Natural killer cell (primary cell): ENCODE results near the gene RABGAP1L. TPM values are rescaled to one million over a fixed set of nuclear protein-coding genes. Genes with fewer than 3 reads are reported as not detected.
A peak's percentile ranks its signal among the peaks of the same experiment; 100 is the strongest.

Source experiments
- ATAC-seq, 3 donors: fragments of 150-1000 bp in 2 of 3; fragments of 200-7000 bp in 1 of 3; cut with Tn5 transposase; 1 replicate in 1 of 3; 2 replicates in 2 of 3; pipeline ENCODE4 v1.10.0; 2021; ENCODE audit warnings: mild to moderate bottlenecking in 2 of 3, moderate library complexity in 2 of 3
- DNase-seq, 2 donors: peaks; one replicate each; pipeline versions ENCODE4 v3.0.0 to v3.0.0-alpha.2; 2013 to 2021; ENCODE audit warnings: mixed read lengths in 1 of 2
- H3K27ac ChIP-seq: one replicate; pipeline ENCODE4 v1.5.1; 2013; ENCODE audit warnings: mild to moderate bottlenecking, low read length
- H3K27me3 ChIP-seq: one replicate; pipeline ENCODE4 v1.6.1; 2013; ENCODE audit warnings: low read length; ENCODE audit not compliant: control insufficient read depth, insufficient read depth
- H3K36me3 ChIP-seq: one replicate; pipeline ENCODE4 v1.6.1; 2013; ENCODE audit warnings: low read length; ENCODE audit not compliant: control insufficient read depth, insufficient read depth
- H3K4me1 ChIP-seq: one replicate; pipeline ENCODE4 v1.6.1; 2013; ENCODE audit warnings: low read length; ENCODE audit not compliant: control insufficient read depth, insufficient read depth
- H3K4me3 ChIP-seq: one replicate; pipeline ENCODE4 v1.5.1; 2013; ENCODE audit warnings: low read length
- H3K9me3 ChIP-seq: one replicate; pipeline ENCODE4 v1.6.1; 2013; ENCODE audit warnings: low read length; ENCODE audit not compliant: control insufficient read depth, insufficient read depth
- H3K27ac Mint-ChIP-seq, 2 donors: one replicate each; pipeline ENCODE4 v1.8.0; 2022; ENCODE audit warnings: mild to moderate bottlenecking in 2 of 2, mixed read lengths in 2 of 2, moderate library complexity in 1 of 2
- H3K27me3 Mint-ChIP-seq, 2 donors: one replicate each; pipeline ENCODE4 v1.8.0; 2022; ENCODE audit warnings: low read depth in 2 of 2, mixed read lengths in 2 of 2
- H3K36me3 Mint-ChIP-seq: one replicate; pipeline ENCODE4 v1.8.0; 2022; ENCODE audit warnings: mixed read lengths
- H3K4me1 Mint-ChIP-seq, 2 donors: one replicate each; pipeline ENCODE4 v1.8.0; 2022; ENCODE audit warnings: mixed read lengths in 2 of 2
- H3K4me3 Mint-ChIP-seq: one replicate; pipeline ENCODE4 v1.8.0; 2022; ENCODE audit warnings: mild to moderate bottlenecking, moderate library complexity, mixed read lengths
- H3K9me3 Mint-ChIP-seq, 2 donors: one replicate each; pipeline ENCODE4 v1.8.0; 2022; ENCODE audit warnings: mixed read lengths in 2 of 2
- CTCF ChIP-seq: fragments of 200-600 bp; IDR thresholded peaks from one replicate; pipeline ENCODE4 v1.8.0; 2022; ENCODE audit warnings: antibody characterized with exemption
- WGBS: methylation state at CpG from one replicate; pipeline ENCODE4 v1.1.7; 2013; ENCODE audit warnings: missing lambda C conversion rate; ENCODE audit not compliant: insufficient coverage; 5-methylcytosine and 5-hydroxymethylcytosine counted together
- intact Hi-C: fragments of 100-400 bp; cut with micrococcal nuclease; formaldehyde crosslinking; loops from one replicate; pipeline ENCODE4 v1.14.2; 2022
- total RNA-seq, 4 donors: library from RNA; stranded (reverse); fragments of 120-200 nt in 1 of 4; gene quantifications; one replicate each; pipeline versions ENCODE4 v1.2.3 to v1.2.4, GENCODE V29; 2013 to 2022

Gene RABGAP1L
- total RNA-seq, 3 donors from 2014 or later (not counting 1 experiment from before 2014, with no cell fraction given) = 145 to 168 (median 153) TPM

GRCh38 chr1:174352117-174352516, 192.8 kb downstream of the RABGAP1L start:
- Mint-ChIP-seq H3K4me3 (no peak overlapping the region), H3K36me3 (no peaks in the 10 kb centered on the region), H3K27me3 (no peaks in the 10 kb centered on the region), H3K9me3 (peaks cover 0 to 4% of the 10 kb centered on the region in 2 donors), H3K4me1 (peaks cover 28 to 33% of the 10 kb centered on the region in 2 donors), H3K27ac (peak overlapping the region; percentile 11 to 43)
- ATAC-seq (no peak), DNase-seq (no peak)
- H3K4me1 ChIP-seq = no peaks in the 10 kb centered on the region
- H3K9me3 ChIP-seq = peaks cover 3% of the 10 kb centered on the region
- intact Hi-C loops = no loop called here
- no peak overlapping the region for H3K4me3 ChIP-seq
- no peaks in the 10 kb centered on the region for H3K36me3 ChIP-seq
- no peak for TF ChIP-seq CTCF
- H3K27ac ChIP-seq = no peak overlapping the region
- no peaks in the 10 kb centered on the region for H3K27me3 ChIP-seq

DNA sequence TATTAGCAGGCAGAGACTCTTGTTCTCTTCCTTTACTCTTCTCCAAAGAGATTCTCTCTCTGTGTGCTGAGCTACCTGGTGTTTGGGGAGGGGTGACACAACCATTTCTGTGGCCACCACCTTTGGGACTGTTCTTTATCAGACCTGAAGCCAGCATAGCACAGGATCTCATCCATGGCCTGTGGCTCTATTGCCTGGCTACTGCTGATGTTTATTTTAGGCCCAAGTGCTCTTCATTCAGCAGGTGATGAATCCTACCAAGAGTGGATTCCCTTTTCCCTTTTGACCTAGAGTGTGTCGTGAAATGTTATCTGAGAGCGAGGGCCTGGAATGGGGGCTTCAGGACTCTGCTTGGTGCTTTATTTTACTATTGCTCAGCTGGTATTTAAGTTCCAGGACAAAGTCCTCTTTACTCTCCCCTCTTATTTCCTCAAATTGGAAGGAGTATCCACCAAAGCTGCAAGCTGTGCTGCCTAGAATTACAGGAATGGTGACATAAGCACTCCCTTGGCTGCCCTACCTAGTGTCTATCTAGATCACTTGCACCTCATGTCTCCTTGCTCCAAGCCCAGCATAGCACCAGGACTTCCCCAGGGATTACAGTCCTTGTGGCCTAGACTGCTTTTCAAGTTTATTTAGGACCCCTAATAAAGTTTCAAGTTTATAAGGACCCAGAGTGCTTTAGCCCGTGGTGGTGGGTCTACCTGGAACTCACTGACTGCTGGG, 193.7 kb downstream of the RABGAP1L start:
- H3K27ac Mint-ChIP-seq = peak overlapping the region; percentile 30 to 43
- H3K27ac ChIP-seq = no peak overlapping the region

DNA sequence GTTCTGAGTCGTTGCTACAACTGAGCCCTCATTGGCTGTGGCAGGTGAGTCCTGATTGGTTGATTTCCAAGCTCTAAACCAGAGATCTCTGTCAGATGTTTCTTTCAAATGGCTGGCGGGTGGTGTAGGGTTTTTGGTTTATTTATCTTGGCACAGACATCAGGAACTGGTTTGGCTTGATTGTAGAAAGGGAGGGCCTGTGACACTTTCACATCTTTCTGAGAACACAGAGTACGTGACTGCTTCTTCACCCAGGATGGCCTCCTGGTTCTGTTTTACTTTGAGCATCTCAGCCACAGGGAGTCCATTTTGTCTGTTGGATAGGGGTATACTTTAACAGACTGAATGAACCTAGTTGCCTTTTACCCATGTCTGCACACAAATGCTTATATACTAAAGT, 199.0 kb downstream of the RABGAP1L start:
- Histone ChIP-seq H3K27ac (no peak overlapping the region), H3K4me3 (no peak overlapping the region), H3K27me3 (no peaks in the 10 kb centered on the region), H3K9me3 (no peaks in the 10 kb centered on the region), H3K4me1 (no peaks in the 10 kb centered on the region), H3K36me3 (no peaks in the 10 kb centered on the region)
- H3K9me3 Mint-ChIP-seq = no peaks in the 10 kb centered on the region
- no peak for ATAC-seq
- no peak for TF ChIP-seq CTCF
- WGBS = 95% methylated on average over 3 of the region's 3 CpGs
- no peaks in the 10 kb centered on the region for H3K27me3 Mint-ChIP-seq
- DNase-seq = no peak
- intact Hi-C loops = no loop called here
- no peak overlapping the region for H3K4me3 Mint-ChIP-seq
- peaks cover 36 to 39% of the 10 kb centered on the region in 2 donors for H3K4me1 Mint-ChIP-seq
- no peaks in the 10 kb centered on the region for H3K36me3 Mint-ChIP-seq
- H3K27ac Mint-ChIP-seq = no peak overlapping the region

More for the DNA sequence above, 193.7 kb downstream of the RABGAP1L start:
- TF ChIP-seq CTCF = no peak
- H3K4me3 ChIP-seq = no peak overlapping the region
- H3K9me3 ChIP-seq = no peaks in the 10 kb centered on the region
- intact Hi-C loops = no loop called here
- H3K36me3 ChIP-seq = no peaks in the 10 kb centered on the region
- Mint-ChIP-seq H3K9me3 (peaks cover 0 to under 1% of the 10 kb centered on the region in 2 donors), H3K27me3 (no peaks in the 10 kb centered on the region), H3K4me3 (no peak overlapping the region), H3K4me1 (peaks cover 28 to 34% of the 10 kb centered on the region in 2 donors), H3K36me3 (no peaks in the 10 kb centered on the region)
- WGBS = 98% methylated on average over 3 of the region's 3 CpGs
- peak in 1 of 3 donors; percentile 7 for ATAC-seq
- DNase-seq = no peak
- no peaks in the 10 kb centered on the region for H3K4me1 ChIP-seq
- H3K27me3 ChIP-seq = no peaks in the 10 kb centered on the region
